ENCODE data around the gene POLR1G.
A peak's percentile ranks its signal among the peaks of the same experiment; 100 is the strongest.

Gene POLR1G
- 0.40 to 7.9 (median 4.7) reads per million in 18 experiments for total RNA-seq

GRCh38 chr19:45406226-45407090 is at the start of gene POLR1G:
Gene POLR1G (plus strand): TSS chr19:45406644. CDS start chr19:45406697, 53 bp downstream.
- DNase-seq = peak; percentile 67 to 78

- no peak for DNase-seq
These were observed 49.5 kb upstream of the POLR1G start for GRCh38 chr19:45356760-45357444.

GRCh38 chr19:45357445-45357783 is 49.0 kb upstream of the POLR1G start:
- DNase-seq = no peak

- DNase-seq = no peak
These were observed 48.1 kb upstream of the POLR1G start for GRCh38 chr19:45358213-45358792.

GRCh38 chr19:45361608-45362007 is 44.8 kb upstream of the POLR1G start:
- no peak for DNase-seq

GRCh38 chr19:45362291-45362690 is 44.2 kb upstream of the POLR1G start:
- DNase-seq = no peak

GRCh38 chr19:45363861-45364459 is 42.5 kb upstream of the POLR1G start:
- no peak for DNase-seq

GRCh38 chr19:45364696-45365095 is 41.7 kb upstream of the POLR1G start:
- no peak for DNase-seq

GRCh38 chr19:45368127-45368526 is 38.3 kb upstream of the POLR1G start:
- DNase-seq = no peak

- DNase-seq = no peak
These were observed 37.6 kb upstream of the POLR1G start for GRCh38 chr19:45368737-45369340.

GRCh38 chr19:45370410-45371204 is 35.8 kb upstream of the POLR1G start, which contains the start of gene ERCC2:
Gene ERCC2 (minus strand): TSS chr19:45370573. CDS start chr19:45370540, 33 bp downstream.
- peak; percentile 99 for DNase-seq

GRCh38 chr19:45376045-45376724 is 30.3 kb upstream of the POLR1G start:
- no peak for DNase-seq

GRCh38 chr19:45380107-45380506 is 26.3 kb upstream of the POLR1G start:
- no peak for DNase-seq

GRCh38 chr19:45382426-45382825 is 24.0 kb upstream of the POLR1G start:
- no peak for DNase-seq

- no peak for DNase-seq
These were observed 20.8 kb upstream of the POLR1G start for GRCh38 chr19:45385392-45386221.

GRCh38 chr19:45391346-45391745 is 15.1 kb upstream of the POLR1G start:
- DNase-seq = peak; percentile 18 to 20

- no peak for DNase-seq
These were observed 14.4 kb upstream of the POLR1G start for GRCh38 chr19:45391871-45392665.

GRCh38 chr19:45395821-45396617 is 10.4 kb upstream of the POLR1G start:
- no peak for DNase-seq
